Activated CD4-positive, CD25-positive, alpha-beta regulatory T cell treated with anti-CD3 and anti-CD28 coated beads, Interleukin-2, amount 50 U/mL, for 72 hours (primary cell): ENCODE data around the gene TNFSF9.
A peak's percentile ranks its signal among the peaks of the same experiment; 100 is the strongest.
"Not testable (repeated sequence)": the region's sequence is repeated elsewhere in the genome, so short reads cannot be mapped to it uniquely, and the experiment has no call there.

ENCODE experiments used
- DNase-seq: peaks from one replicate; pipeline ENCODE4 v3.0.0; 2021

TNFSF9 gene

GRCh38 chr19:6533000-6533328, 2.1 kb downstream of the TNFSF9 start:
- DNase-seq = no peak

- DNase-seq = no peak
These were observed 3.1 kb downstream of the TNFSF9 start for GRCh38 chr19:6533746-6534418.

- DNase-seq = no peak
These were observed 3.7 kb downstream of the TNFSF9 start for GRCh38 chr19:6534451-6535093.

GRCh38 chr19:6535558-6536137, 4.8 kb downstream of the TNFSF9 start:
- no peak for DNase-seq

GRCh38 chr19:6539514-6539913, 8.7 kb downstream of the TNFSF9 start:
- no peak for DNase-seq

- DNase-seq = no peak
These were observed 10.3 kb downstream of the TNFSF9 start for GRCh38 chr19:6540918-6541689.

- DNase-seq = no peak
These were observed 13.1 kb downstream of the TNFSF9 start for GRCh38 chr19:6543866-6544347.

GRCh38 chr19:6550679-6551078, 19.9 kb downstream of the TNFSF9 start:
- not testable (repeated sequence) for DNase-seq

- no peak for DNase-seq
These were observed 20.3 kb downstream of the TNFSF9 start for GRCh38 chr19:6551091-6551490.

- DNase-seq = peak; percentile 57
These were observed 21.0 kb downstream of the TNFSF9 start for GRCh38 chr19:6551607-6552450.

GRCh38 chr19:6556043-6556449, 25.2 kb downstream of the TNFSF9 start:
- no peak for DNase-seq

- DNase-seq = no peak
These were observed 25.8 kb downstream of the TNFSF9 start for GRCh38 chr19:6556480-6557195.

- DNase-seq = not testable (repeated sequence)
These were observed 31.6 kb downstream of the TNFSF9 start for GRCh38 chr19:6562437-6562836.

GRCh38 chr19:6564393-6564792, 33.6 kb downstream of the TNFSF9 start:
- no peak for DNase-seq

- not testable (repeated sequence) for DNase-seq
These were observed 35.9 kb downstream of the TNFSF9 start for GRCh38 chr19:6566727-6567126.

GRCh38 chr19:6568010-6568526, 37.2 kb downstream of the TNFSF9 start:
- no peak for DNase-seq

- no peak for DNase-seq
These were observed 38.0 kb downstream of the TNFSF9 start for GRCh38 chr19:6568816-6569215.

- no peak for DNase-seq
These were observed 39.9 kb downstream of the TNFSF9 start for GRCh38 chr19:6570764-6571163.

GRCh38 chr19:6571167-6571566, 40.3 kb downstream of the TNFSF9 start:
- no peak for DNase-seq

GRCh38 chr19:6572217-6572616, 41.4 kb downstream of the TNFSF9 start:
- DNase-seq = no peak

GRCh38 chr19:6573350-6573749, 42.5 kb downstream of the TNFSF9 start:
- DNase-seq = no peak
